Stimulated activated CD8-positive, alpha-beta memory T cell treated with anti-CD3 and anti-CD28 coated beads, Interleukin-12 subunit alpha, Interleukin-12 subunit beta, amount 100 ng/mL, for 24 hours (primary cell): ENCODE data around the gene RNF19B.

Source experiments
- DNase-seq: peaks from one replicate; pipeline ENCODE4 v3.0.0-alpha.2; 2020; ENCODE audit errors: extremely low read depth

The RNF19B gene

GRCh38 chr1:32886828-32887414 is 77.7 kb downstream of the RNF19B start:
- no peak for DNase-seq
